BJ (cell line): ENCODE results near the gene RAD51B. TPM values are rescaled to one million over a fixed set of nuclear protein-coding genes. Genes with fewer than 3 reads are reported as not detected.
A peak's percentile ranks its signal among the peaks of the same experiment; 100 is the strongest.

Experiments
- CTCF ChIA-PET: fragments of 350-600 bp; formaldehyde crosslinking; extraction: SDS; loops from one replicate; lab custom pipeline; 2021; ENCODE audit warnings: antibody characterized with exemption, inconsistent platforms; lab: Yijun Ruan, JAX
- POLR2A ChIA-PET: fragments of 300-600 bp; sonication (Branson Sonifier 250); formaldehyde crosslinking; extraction: SDS; loops from one replicate; lab custom pipeline; 2021; ENCODE audit warnings: antibody characterized with exemption; lab: Charles Lee
- DNase-seq: peaks from one replicate; pipeline ENCODE4 v3.0.0-alpha.2; 2011; ENCODE audit warnings: low read depth
- H3K27me3 ChIP-seq: 2 replicates; pipeline ENCODE4 v1.6.0; 2011; ENCODE audit warnings: low read length; ENCODE audit not compliant: control insufficient read depth, insufficient read depth
- H3K36me3 ChIP-seq: 2 replicates; pipeline ENCODE4 v1.5.1; 2011; ENCODE audit warnings: low read length; ENCODE audit not compliant: control insufficient read depth, insufficient read depth
- H3K4me3 ChIP-seq: 2 replicates; pipeline ENCODE4 v1.5.1; 2011; ENCODE audit warnings: low read depth, mild to moderate bottlenecking, control low read depth, low read length
- CTCF ChIP-seq: IDR thresholded peaks from 2 replicates; pipeline ENCODE4 v1.5.1; 2011; ENCODE audit warnings: low read depth, mild to moderate bottlenecking, control low read depth, inconsistent platforms, low read length, moderate library complexity; ENCODE audit not compliant: insufficient read depth
- polyA plus RNA-seq: library from polyadenylated mRNA; depleted of rRNA; stranded (reverse); fragments of >200 nt; gene quantifications from 2 replicates; pipeline ENCODE4 v1.2.3, GENCODE V29; 2011

The RAD51B gene
- polyA plus RNA-seq, 1 experiment: 5.6 TPM

DNA sequence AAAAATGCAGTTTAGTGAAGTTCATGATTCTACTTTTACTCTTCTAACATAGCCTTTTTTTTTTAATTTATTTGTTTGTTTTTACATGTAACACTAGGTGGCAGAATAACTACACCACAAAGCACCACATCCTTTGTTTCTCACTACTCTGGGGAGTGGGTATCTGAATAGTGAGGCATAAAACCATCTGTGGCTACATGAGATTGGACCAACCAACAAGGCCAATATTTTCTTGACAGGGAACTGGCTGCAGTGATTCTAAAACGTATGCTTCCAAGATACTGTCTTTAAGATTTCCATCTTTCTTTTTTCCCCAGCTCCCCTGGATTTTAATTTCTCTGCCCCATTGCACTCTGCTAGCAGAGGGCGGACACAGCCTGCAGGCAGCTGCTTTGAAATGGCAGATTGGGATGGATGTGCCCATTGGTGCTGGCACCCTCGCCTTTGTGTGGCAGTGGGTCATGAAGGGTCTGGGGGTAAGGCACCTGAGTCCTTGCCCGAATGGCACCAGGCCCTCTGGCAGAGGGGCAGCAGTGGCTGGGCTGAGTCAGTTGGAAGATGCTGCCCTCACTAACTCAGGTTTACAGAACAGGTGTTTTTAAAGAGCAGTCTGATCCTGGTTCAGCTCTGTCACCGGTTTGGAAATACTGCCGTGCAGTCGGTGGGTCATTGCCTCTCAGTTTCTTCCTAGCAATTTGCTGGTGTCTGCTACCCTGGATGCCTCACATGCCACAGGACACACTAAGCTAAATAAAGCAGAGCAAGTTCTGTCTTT lies 429.1 kb downstream of the RAD51B start:
- H3K27me3 ChIP-seq: no peaks in the 10 kb centered on the region
- no peaks in the 10 kb centered on the region for H3K36me3 ChIP-seq
- ChIA-PET POLR2A (interaction anchor here (0.6 kb wide), 1 partner anchor 434 kb away, joined by 9 read pairs; no protein-coding TSS in a partner anchor), CTCF (interaction anchor here (0.6 to 8.9 kb wide), 29 partner anchors 11 to 595 kb away, joined by 3 to 139 read pairs (median 4); partner anchors contain the start of gene ZFP36L1)
- TF ChIP-seq CTCF: peak; percentile 53
- no peak for DNase-seq
- H3K4me3 ChIP-seq: no peak overlapping the region

DNA sequence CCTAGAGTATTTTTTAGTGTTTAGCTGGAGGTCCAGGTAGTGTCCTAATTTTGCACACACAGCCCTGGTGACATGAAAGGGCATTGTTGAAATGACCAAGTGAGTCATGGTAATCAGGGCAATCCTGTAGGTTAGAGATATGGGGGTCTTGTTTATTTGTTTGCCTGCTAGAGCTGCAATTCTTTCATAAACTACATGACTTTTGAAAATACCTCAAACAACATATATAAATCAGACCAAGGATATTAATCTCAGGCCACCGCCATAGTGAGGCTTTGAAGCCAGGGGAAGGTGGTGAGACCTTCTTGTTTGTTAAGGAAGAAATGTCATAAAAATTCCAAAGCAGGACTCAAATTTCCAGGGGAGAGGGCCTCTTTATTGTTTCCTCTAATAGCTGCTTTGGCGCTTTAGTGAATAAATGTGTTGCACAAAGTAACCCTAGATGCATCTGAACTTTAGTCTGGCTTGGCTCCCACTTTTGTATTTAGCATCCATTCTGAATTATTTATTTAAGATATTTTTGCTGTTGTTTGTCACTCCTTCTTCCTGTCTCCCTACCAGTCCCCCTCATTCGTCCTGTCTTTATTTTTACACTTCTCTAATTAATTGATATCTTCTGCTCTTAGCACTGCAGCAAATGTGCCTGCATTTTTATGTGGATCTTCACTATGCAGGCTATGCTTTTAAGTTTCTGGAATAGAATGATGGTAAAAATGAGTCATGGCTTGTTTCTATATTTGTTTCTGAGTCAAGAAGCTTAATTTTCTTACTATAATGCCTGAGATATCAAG lies 430.3 kb downstream of the RAD51B start:
- H3K27me3 ChIP-seq: no peaks in the 10 kb centered on the region
- CTCF ChIA-PET: interaction anchor here (0.6 to 8.9 kb wide), 20 partner anchors 21 to 575 kb away, joined by 3 to 139 read pairs (median 4); no protein-coding TSS in a partner anchor
- DNase-seq: no peak
- no peak overlapping the region for H3K4me3 ChIP-seq
- H3K36me3 ChIP-seq: no peaks in the 10 kb centered on the region
- POLR2A ChIA-PET: interaction anchor here (0.5 to 1.3 kb wide), 4 partner anchors 340 to 543 kb away, joined by 3 to 30 read pairs (median 4); partner anchors contain the start of gene ZFP36L1
- TF ChIP-seq CTCF: no peak

DNA sequence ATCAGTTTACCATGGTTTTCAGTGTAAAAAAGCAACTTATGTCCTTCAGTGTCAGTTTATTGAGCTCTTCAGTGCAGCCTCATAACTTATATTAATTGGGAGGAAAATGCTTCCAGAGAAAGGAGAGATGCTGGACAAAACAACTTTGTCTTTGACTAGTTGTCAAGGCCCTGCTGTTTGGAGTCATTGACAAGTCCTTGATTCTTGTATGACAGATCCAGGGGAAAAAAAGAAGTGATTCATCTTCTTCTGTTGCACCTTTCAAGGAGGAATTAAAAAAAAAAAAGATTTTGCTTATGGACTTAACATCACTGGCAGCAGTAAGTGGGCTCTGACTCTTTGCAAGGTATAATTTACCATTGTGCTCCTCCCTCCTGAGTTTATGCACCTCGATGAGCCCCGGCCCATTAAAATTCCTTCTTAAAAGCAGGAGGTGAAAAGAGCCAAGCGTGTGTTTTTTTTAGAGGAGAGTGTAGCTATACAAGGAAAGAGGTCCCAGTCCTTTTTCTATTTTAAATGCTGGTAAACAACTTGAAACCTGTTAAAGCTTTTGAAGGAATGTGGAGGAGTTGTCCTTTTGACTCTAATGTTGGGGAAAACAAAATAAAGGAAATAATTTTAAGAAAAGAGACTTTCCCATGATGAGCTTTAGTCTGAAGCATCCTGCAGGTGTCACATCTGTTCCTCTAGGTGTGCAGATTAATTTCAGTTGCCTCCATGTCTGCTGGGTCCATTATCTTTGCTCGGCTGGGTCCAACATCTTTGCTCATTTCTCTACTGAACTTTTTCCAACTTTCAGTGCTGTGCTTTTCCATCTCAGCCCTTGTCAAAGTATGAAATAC lies 431.6 kb downstream of the RAD51B start:
- CTCF ChIA-PET: interaction anchor here (0.6 to 8.9 kb wide), 8 partner anchors 12 to 565 kb away, joined by 3 to 139 read pairs (median 4); partner anchors contain the start of gene ZFP36L1
- no peak for DNase-seq
- H3K27me3 ChIP-seq: no peaks in the 10 kb centered on the region
- TF ChIP-seq CTCF: no peak
- POLR2A ChIA-PET: interaction anchor here (0.9 to 1.6 kb wide), 2 partner anchors 539 to 542 kb away, joined by 4 to 5 read pairs; partner anchors contain the start of gene ZFP36L1
- H3K36me3 ChIP-seq: no peaks in the 10 kb centered on the region
- no peak overlapping the region for H3K4me3 ChIP-seq

DNA sequence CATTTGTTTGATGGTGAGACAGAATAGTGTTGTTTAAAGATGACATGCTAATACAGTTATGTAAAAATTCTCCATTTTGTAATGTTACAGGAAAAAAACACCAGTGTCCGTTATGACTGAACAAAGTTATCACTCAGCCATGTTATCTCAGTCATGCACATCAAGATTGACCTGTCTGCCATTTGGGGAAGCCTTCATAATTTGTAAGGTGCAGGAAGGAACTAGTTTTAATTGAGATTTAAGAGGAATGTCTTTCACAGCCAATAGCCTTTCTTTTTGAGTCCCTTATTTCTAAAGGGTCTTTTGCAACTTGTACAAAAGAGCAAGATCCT lies 432.2 kb downstream of the RAD51B start:
- Histone ChIP-seq H3K27me3 (no peaks in the 10 kb centered on the region), H3K4me3 (no peak overlapping the region), H3K36me3 (no peaks in the 10 kb centered on the region)
- ChIA-PET POLR2A (interaction anchor here (1.6 kb wide), 1 partner anchor 542 kb away, joined by 5 read pairs; the partner anchor contains the start of gene ZFP36L1), CTCF (interaction anchor here (0.6 to 8.9 kb wide), 5 partner anchors 12 to 564 kb away, joined by 3 to 139 read pairs (median 3); partner anchors contain the start of gene ZFP36L1)
- no peak for TF ChIP-seq CTCF
- no peak for DNase-seq
